Progenitor cell of endocrine pancreas (in vitro differentiated cells): ENCODE data around the gene PBX1. TPM values are rescaled to one million over a fixed set of nuclear protein-coding genes. Genes with fewer than 3 reads are reported as not detected.
A peak's percentile ranks its signal among the peaks of the same experiment; 100 is the strongest.

ENCODE experiments used
- DNase-seq: peaks from one replicate; pipeline ENCODE4 v3.0.0; 2021; ENCODE audit warnings: low spot score; ENCODE audit not compliant: unreplicated experiment
- H3K27ac Mint-ChIP-seq: 2 replicates; pipeline ENCODE4 v1.8.0; 2021; ENCODE audit warnings: mild to moderate bottlenecking, moderate library complexity, mixed read lengths
- H3K27me3 Mint-ChIP-seq: 2 replicates; pipeline ENCODE4 v1.8.0; 2021; ENCODE audit warnings: mixed read lengths
- H3K36me3 Mint-ChIP-seq: 2 replicates; pipeline ENCODE4 v1.8.0; 2022; ENCODE audit warnings: mixed read lengths; ENCODE audit not compliant: insufficient read depth
- H3K4me1 Mint-ChIP-seq: 2 replicates; pipeline ENCODE4 v1.8.0; 2021; ENCODE audit warnings: low read depth, mixed read lengths
- H3K4me3 Mint-ChIP-seq: 2 replicates; pipeline ENCODE4 v1.8.0; 2021; ENCODE audit warnings: low read depth, mild to moderate bottlenecking, moderate library complexity, mixed read lengths
- H3K9me3 Mint-ChIP-seq: 2 replicates; pipeline ENCODE4 v1.8.0; 2021; ENCODE audit warnings: low read depth, mixed read lengths
- CTCF ChIP-seq: fragments of 200-600 bp; sonication (generic); IDR thresholded peaks from one replicate; pipeline ENCODE4 v1.5.0; 2021; ENCODE audit warnings: antibody characterized with exemption, mild to moderate bottlenecking; ENCODE audit not compliant: unreplicated experiment
- total RNA-seq: library from RNA; stranded (reverse); gene quantifications from 2 replicates; pipeline ENCODE4 v1.2.1, GENCODE V29; 2021

The PBX1 gene
- total RNA-seq, 1 donor from 2014 or later, result 205 TPM

- H3K9me3 Mint-ChIP-seq, result peaks cover 4% of the 10 kb centered on the region
- peaks cover 30% of the 10 kb centered on the region for H3K4me1 Mint-ChIP-seq
Observed at GRCh38 chr1:164857439-164857838, 298.5 kb downstream of the PBX1 start.

GRCh38 chr1:164858096-164858632 lies 299.2 kb downstream of the PBX1 start:
- Mint-ChIP-seq H3K27ac (peak overlapping the region; percentile 86), H3K36me3 (peaks cover 1% of the 10 kb centered on the region), H3K4me1 (peaks cover 30% of the 10 kb centered on the region), H3K9me3 (peaks cover 4% of the 10 kb centered on the region), H3K4me3 (peak overlapping the region; percentile 4), H3K27me3 (no peaks in the 10 kb centered on the region)
- peak; percentile 18 for DNase-seq
- no peak for TF ChIP-seq CTCF

More at GRCh38 chr1:164857439-164857838, 298.5 kb downstream of the PBX1 start:
- Mint-ChIP-seq H3K4me3 (no peak overlapping the region), H3K27ac (peak overlapping the region; percentile 86), H3K36me3 (peaks cover 3% of the 10 kb centered on the region), H3K27me3 (no peaks in the 10 kb centered on the region)
- no peak for TF ChIP-seq CTCF
- DNase-seq, result no peak

GRCh38 chr1:164861632-164862031 lies 302.6 kb downstream of the PBX1 start:
- Mint-ChIP-seq H3K36me3 (peaks cover 1% of the 10 kb centered on the region), H3K4me3 (no peak overlapping the region), H3K4me1 (peaks cover 26% of the 10 kb centered on the region), H3K27ac (no peak overlapping the region), H3K9me3 (peaks cover 4% of the 10 kb centered on the region), H3K27me3 (no peaks in the 10 kb centered on the region)
- no peak for DNase-seq
- no peak for TF ChIP-seq CTCF

- Mint-ChIP-seq H3K36me3 (peaks cover 1% of the 10 kb centered on the region), H3K27me3 (no peaks in the 10 kb centered on the region), H3K9me3 (peaks cover 4% of the 10 kb centered on the region), H3K4me3 (no peak overlapping the region), H3K27ac (no peak overlapping the region), H3K4me1 (peaks cover 15% of the 10 kb centered on the region)
- no peak for DNase-seq
- TF ChIP-seq CTCF, result no peak
Observed at GRCh38 chr1:164863056-164863455, 304.1 kb downstream of the PBX1 start.

GRCh38 chr1:164864161-164864560 lies 305.2 kb downstream of the PBX1 start:
- peaks cover 4% of the 10 kb centered on the region for H3K9me3 Mint-ChIP-seq
- no peak overlapping the region for H3K4me3 Mint-ChIP-seq
- H3K4me1 Mint-ChIP-seq, result peaks cover 7% of the 10 kb centered on the region
- no peak overlapping the region for H3K27ac Mint-ChIP-seq
- no peak for DNase-seq
- no peak for TF ChIP-seq CTCF
- H3K36me3 Mint-ChIP-seq, result peaks cover 1% of the 10 kb centered on the region
- H3K27me3 Mint-ChIP-seq, result no peaks in the 10 kb centered on the region
